HG03342 (cell line): Measurements from ENCODE around the gene DDX6.
"Not testable (repeated sequence)": the region's sequence is repeated elsewhere in the genome, so short reads cannot be mapped to it uniquely, and the experiment has no call there.

Experiments used
- ATAC-seq: cut with Tn5 transposase; IDR thresholded peaks from one replicate; pipeline ENCODE4 v1.9.1; 2021; ENCODE audit warnings: mild to moderate bottlenecking, moderate library complexity; ENCODE audit not compliant: unreplicated experiment

Gene DDX6

DNA sequence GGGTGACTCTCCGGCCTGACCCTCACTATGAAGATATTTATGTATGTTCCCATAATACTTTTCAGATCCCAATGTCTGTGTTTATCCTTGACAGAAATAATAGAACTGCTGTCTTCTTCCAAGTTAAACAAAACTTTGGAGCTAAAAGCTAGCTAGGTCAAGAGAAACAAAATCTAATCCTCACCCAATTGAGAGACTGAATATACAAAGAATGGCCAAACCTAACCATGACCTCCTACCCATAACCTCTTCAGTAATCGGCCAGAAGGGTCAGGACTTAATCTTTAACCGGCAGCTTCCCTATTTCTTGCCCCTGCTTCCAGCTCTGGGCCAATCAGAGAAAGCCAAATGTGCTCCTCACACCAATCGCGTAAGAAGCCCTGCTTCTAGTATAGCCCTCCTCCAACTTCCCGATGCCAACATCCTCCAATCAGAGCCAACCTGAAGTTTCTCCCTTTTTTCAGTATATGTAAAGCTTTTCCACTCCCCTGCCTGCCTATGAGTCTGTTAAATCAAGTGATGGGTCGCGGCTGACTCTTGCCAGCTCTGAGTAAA, 1.7 kb upstream of the DDX6 start:
- peak; percentile 57 for ATAC-seq

DNA sequence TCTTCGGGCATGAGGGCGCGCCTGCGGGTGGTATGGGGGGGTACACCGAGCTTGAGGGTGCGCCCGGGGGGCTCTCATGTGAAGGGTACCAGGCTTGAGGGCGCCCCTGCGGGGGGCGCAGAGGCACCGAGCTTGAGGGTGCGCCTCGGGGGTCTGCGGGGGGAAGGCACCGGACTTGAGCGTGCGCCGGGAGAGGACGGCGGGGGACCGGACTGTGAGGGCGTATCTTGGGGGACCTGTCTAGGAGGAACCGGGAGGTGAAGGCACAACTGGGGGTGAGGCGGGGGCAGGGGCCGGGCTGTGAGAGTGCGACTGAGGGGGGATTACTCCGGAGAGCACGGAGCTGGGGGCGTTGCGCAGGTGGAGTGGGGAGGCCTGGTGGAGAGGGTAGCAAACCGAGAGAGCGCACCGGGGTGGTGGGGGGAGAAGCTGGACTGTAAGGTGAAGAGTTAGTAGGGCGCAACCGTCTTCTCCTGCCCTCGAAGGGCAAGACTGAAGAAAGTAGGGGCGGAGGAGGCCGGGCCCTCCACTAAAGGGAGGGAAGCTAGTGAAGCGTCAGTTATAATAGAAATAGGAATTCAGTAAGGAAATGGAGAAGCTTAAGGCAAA, 1.1 kb upstream of the DDX6 start:
- ATAC-seq = no peak

DNA sequence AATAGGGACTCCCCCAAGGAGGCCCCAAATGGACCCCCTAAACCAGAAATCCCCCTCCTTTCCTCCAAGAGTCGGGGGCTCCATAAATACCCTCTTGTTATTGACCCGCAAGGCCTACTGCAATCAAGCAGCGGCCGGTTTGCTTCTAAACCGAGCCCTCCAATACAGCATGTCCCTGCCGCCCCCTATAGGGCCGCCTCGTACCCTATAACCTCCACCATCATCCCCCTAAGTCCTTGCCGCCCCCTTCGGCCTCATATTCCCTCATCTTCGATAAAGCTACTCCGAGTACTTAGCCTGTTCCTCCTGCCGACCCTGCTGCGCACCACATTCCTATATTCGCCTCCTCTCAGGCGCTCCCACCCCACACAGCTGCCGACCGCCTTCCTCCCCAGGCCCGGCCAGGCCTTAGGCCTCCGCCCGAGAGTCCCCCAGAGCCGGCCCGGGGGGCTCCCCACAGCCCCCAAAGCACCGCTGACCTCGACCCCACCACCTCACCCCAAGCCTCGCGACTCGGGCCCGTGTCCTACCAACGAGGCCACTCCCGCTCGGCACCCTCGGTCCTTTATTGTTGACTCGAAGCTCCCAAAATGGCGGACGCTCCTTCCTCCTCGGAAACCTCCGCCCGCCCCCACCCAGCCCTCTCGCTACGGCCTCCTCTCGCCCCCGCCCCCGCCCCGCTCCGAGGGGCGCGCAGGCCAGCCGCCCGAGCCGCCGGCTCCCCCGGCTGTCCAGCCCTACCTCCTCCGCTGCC, 430 bp downstream of the DDX6 start:
- ATAC-seq = peak; percentile 36

DNA sequence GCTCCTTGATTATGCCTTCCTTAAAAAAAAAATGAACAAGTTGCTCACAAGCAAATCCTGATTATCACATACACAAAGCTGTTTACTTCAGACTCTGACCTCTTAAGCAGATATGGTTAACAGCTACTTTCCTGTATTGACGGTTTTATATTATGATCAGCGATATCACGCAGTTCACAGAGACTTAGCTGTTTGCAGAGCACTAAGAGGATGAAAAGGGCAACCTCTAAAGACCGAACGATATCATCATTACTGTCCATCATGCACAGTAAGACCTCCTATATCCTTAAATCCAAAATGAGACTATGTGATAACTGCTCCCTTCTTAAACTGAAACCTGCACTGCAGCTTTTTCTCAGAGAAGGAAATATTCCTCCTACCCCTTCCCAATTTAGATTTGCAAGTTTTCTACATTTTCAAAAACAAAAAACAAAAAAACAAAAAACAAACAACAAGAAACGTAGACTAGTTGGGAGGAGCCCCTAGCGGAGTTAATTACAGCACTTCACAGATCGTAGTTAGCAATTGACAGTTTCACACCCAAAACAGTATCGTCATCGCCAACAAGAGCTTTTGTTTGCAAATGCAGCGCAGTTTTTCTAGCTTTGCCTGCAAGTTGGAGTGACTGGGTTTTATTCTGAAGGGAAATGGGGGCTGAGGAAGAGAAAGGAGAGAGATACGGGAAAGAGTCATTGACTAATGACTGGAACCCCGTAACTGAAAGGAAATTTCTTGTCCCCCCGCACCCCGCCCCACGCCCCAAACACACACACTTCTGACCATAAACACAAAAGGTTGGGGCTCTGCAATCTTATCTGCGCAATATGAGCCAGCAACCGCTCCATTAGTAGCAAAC, 1.2 kb downstream of the DDX6 start:
- ATAC-seq = no peak

DNA sequence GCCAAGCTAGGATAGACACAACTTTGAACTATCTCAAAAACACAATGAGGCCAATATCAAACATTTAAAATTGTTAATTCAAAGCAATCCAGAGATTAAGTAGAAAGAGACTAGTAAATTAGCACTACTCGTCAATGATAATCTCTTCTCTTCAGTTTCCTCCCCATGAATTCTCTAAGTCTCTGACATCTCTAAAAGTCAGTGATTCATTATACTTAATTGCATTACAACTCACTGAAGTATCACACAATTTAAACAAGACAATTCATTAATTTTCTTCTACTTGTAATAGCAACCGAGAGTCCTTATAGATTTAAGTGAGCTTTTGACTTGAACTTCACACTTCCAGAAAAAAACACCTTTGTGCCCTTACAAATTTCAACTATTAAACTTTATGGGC, 4.3 kb downstream of the DDX6 start:
- no peak for ATAC-seq

DNA sequence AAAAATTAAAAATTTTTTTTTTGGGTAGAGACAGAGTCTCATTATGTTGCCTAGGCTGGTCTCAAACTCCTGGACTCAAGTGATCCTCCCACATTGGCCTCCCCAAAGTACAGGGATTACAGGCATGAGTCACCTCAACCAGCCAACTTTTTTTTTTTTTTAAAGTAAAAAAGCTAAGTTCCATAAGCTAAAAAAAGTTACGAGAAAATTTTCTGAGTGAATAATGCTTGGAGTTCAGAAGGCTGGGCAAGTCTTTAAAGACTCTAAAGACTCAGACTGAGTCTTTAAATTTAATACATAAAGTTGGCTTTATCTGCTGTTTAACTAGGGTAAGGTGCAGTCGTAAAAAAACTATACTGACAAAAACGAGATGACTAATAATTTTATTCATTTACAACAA, 5.6 kb downstream of the DDX6 start:
- ATAC-seq = no peak

DNA sequence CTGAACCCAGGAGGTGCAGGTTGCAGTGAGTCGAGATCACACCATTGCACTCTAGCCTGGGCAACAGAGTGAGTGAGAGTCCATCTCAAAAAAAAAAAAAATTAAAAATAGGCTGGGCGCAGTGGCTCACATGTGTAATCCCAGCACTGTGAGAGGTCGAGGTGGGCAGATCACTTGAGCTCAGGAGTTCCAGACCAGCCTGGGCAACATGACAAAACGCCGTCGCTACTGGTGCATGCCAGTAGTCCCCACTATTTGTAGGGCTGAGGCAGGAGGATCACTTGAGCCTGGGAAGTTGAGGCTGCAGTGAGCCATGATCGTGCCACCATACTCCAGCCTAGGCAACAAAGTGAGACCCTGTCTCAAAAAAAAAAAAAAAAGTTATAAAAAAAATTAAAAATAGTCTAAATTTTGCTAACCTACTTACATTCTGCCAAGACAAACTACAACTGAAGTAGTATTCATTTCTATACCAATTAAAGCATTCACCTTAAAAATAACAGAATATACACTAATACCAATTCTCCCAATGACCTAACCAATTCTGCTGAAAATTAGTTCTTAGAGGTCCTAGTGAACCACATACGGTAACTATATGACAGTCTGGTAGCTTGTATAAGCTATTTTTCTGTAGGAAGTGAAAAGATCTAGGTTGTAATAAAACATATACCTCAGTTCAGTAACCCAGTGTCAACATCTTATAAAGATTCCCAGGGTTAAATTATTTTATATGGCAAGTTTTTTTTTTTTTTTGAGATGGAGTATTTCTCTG, 7.1 kb downstream of the DDX6 start:
- no peak for ATAC-seq

DNA sequence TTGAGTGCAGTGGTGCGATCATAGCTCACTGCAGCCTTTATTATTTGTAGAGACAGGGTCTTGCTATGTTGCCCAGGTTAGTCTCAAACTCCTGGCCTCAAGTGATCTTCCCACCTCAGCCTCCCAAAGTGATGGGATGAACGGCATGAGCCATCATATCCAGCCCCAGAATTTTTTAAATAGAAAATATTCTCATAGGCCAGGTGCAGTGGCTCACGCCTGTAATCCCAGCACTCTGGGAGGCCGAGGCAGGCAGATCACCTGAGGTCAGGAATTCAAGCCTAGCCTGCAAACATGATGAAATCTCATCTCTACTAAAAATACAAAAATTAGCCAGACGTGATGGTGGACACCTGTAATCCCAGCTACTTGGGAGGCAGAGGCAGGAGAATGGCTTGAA, 7.6 kb downstream of the DDX6 start:
- not testable (repeated sequence) for ATAC-seq

DNA sequence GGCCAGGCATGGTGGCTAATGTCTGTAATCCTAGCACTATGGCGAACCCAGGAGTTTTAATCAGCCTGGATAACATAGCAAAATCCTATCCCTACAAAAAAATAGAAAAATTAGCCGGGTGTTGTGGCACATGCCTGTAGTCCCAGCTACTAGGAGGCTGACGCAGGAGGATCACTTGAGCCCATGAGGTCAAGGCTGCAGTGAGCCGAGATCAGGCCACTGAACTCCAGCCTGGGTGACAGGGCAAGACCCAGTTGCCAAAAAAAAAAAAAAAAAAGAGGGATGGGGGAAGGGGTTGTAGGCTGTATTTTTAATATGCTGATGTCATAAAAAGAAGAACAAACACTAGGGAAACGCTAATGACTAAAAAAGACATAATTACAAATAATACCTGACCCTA, 12.1 kb downstream of the DDX6 start:
- ATAC-seq = no peak

DNA sequence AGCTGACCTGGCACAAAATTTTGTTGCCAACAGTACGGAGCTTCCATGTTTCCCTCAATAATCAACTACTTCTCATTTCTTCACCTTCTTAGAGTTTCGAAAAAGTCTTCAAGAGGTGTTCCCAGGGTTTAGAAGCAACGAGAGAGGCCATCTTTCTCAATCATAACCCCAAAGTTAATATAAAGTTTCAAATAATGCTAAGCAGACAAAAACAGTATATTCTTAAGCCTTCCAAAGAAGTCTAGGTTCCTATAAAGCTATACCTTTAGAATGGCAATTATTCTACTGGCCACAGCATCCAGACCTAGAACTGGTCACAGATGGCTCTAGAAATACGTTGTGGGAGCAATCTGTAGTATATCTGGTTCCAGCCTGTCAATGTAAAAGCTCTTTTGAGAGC, 16.9 kb downstream of the DDX6 start:
- no peak for ATAC-seq

DNA sequence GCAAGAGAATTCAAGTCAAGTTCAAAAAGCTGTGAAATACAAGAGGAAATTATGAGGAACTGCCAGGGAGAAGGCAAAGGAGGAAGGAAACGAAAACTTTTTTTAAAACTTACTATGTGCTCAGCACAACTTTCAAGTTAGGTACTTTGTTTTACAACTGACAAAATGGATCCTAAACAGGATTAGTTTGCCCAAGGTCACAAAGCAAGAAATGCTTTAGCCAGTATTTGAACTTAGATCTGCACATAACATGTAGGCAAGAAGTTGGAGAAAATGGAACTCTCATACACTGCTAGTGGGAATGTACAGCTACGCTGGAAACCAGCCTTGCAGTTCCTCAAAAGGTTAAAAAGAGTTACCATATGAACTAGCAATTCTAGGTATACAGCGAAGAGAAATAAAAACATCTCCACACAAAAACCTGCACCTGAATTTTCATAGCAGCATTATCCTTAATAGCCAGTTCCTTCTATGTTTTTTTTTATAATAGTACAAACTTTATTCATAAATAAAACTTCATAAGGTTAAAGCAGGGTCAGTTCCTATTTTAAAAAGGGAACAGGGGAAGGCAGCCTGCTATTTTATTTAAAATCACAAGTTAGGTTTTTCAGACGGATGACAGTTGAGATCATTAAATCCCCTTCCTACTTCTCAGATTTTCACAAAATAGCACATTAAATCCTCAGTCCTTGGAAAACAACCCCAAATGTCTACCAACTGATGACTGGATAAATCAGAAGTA, 19.2 kb downstream of the DDX6 start:
- ATAC-seq = no peak

DNA sequence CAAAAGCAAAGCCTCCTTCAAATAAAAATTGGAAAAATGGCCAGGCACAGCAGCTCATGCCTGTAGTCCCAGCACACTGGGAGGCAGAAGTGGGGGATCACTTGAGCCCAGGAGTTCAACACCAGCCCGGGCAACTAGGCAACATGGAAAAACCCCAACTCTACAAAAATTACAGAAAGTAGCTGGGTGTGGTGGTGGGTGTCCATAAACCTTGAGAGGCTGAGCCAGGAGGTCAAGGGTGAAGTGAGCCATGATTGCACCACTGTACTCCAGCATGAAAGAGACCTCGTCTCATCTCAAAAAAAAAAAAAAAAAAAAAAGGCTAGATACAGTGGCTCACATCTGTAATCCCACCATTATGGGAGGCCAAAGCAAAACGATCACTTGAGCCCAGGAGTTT, 22.3 kb downstream of the DDX6 start:
- ATAC-seq = no peak

DNA sequence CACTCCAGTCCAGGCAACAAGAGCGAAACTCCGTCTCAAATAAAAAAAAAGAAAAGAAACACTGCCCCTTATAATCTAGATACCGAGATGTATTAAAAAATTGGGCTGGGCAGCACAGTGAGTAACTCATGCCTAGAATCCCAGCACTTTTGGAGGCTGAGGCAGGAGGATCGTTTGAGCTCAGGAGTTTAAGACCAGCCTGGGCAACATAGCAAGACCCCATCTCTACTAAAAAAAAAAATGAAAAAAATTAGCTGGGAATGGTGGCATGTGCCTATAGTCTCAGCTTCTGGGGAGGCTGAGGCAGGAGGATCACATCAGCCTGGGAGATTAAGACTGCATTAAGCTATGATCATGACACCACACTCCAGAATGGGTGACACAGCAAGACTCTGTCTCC, 24.9 kb downstream of the DDX6 start:
- ATAC-seq = no peak

DNA sequence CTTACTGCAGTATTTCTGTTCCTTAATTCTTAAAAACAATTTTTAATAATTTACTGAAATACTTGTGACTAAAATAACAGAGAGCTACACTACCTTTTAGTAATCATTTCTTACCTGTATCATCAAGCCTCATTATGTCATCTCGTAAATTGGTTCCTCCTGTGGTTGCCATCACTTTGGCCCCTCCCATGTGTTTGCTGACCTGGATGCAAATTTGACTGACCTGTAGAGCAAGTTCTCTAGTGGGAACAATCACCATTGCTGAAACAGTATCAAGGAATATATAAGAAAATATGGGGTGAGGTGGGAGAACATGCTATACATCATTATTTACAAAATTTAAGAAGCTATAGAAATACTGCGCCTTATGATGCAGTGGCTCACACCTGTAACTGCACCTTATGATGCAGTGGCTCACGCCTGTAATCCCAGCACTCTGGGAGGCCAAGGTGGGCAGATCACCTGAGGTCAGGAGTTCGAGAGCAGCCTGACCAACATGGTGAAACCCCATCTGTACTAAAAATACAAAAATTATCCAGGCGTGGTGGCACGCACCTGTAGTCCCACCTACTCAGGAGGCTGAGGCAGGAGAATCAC, 25.8 kb downstream of the DDX6 start:
- ATAC-seq = not testable (repeated sequence)

DNA sequence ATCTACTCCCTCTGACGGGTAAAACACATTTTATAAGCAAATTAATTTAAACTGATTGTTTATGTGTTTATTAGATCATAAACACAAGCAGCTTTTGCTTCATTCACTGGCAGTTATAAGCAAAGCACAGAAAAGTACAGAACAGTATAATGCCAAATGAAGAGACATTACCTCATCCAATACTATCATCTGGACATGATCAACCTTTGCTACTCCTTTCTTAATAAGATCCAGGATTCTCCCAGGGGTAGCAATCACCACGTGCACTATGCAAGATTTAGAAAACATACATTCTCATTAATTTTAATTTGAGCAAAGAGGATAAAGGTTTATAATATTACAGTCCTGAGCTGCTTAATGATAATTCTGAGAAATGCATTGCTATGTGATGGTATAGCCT, 27.9 kb downstream of the DDX6 start:
- ATAC-seq = no peak

DNA sequence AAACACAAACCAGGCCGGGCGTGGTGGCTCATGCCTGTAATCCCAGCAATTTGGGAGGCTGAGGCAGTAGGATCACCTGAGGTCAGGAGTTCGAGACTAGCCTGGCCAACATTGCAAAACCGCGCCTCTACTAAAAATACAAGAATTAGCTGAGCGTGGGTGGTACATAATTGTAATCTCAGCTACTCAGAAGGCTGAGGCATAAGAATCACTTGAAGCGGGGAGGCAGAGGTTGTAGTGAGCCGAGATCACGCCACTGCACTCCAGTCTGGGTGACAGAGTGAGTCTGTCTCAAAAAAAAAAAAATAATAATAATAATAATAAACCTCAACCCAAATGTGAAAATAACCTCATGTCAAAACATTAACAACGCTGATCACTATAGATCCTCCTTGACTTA, 29.0 kb downstream of the DDX6 start:
- not testable (repeated sequence) for ATAC-seq

DNA sequence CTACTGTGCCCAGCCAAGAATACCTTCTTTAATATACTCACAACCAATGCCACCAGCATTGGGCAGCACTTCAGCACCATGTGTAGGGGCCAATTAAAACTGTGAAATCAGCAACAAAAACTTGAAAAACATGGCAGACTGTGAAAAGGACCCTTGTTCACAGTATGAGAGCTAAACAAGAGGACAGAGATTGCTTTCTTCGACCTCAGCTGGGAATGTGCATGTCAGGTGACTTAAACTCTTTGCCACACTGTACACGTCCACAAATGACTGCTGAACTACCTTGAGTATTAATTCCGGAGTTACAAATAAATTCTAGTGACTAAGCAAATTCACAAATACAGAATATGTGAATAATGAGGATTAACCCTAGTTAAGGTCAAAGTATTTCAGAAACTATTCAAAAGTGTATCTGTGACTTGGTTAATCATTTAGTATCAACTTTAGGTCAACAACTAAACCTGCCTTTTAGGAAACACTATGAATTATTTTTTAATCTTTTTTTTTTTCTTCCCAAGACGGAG, 33.0 kb downstream of the DDX6 start:
- ATAC-seq = no peak

DNA sequence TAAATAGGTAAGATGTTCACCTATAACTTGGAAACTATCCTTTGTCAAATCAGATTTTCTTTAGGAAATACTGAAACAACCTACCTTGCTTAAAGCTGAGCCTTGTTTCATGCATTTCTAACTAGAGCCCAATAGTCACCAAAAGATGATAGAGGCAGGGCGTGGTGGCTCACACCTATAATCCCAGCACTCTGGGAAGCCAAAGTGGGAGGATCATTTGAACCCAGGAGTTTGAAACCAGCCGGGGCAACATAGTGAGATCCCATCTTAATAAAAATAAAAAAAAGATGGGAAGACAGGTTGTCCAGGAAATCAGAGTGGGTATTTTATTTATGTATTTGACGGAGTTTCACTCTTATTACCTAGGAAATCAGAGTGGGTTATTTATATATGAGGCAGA, 38.3 kb downstream of the DDX6 start:
- ATAC-seq = no peak

DNA sequence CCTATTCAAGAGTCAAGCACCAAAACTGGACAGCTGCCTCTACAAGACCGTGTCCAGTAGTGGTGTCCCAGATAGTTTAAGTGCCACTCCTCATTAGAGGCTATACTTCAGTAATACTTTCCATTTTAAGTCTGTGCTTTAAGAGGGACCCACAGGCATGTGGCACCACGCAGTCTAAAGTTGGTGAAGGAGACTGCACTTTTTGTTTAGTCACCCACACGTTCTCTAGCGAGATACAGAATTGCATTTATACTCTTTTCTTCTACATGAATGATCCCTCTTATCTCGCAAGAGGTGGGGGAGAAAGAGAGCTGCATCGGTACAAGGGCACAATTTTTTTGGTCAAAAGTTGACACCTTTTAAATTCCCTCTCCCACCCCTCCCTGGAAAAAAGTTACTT, 41.5 kb downstream of the DDX6 start:
- no peak for ATAC-seq

DNA sequence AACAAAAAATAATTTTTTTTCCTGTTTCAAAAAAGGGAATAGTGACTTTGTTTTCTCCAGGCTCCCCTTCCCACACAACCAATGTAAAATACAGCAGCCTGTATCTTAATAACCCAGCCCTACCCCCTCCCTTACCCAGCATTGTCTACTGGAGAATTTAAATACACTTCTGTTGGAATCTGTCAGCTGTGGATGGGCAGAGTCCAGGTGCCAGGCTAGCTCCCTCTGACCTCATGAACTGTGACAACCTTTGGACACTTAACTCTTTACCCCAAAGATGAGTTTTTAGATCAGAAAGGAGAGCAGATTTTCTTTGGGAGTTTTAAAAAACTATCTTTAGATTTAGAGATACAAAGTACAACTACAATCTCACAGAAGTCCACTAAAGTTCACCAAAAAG, 42.9 kb downstream of the DDX6 start:
- ATAC-seq = no peak
